Osteocyte (in vitro differentiated cells): ENCODE data around the gene NACA. TPM values are rescaled to one million over a fixed set of nuclear protein-coding genes. Genes with fewer than 3 reads are reported as not detected.

ENCODE experiments used
- DNase-seq: peaks from one replicate; pipeline ENCODE4 v3.0.0; 2021; ENCODE audit warnings: mixed read lengths; ENCODE audit not compliant: unreplicated experiment; ENCODE audit errors: extremely low spot score
- H3K27ac Mint-ChIP-seq: one replicate; pipeline ENCODE4 v1.8.0; 2021; ENCODE audit warnings: mild to moderate bottlenecking, mixed read lengths; ENCODE audit not compliant: unreplicated experiment
- H3K27me3 Mint-ChIP-seq: one replicate; pipeline ENCODE4 v1.8.0; 2021; ENCODE audit warnings: mixed read lengths; ENCODE audit not compliant: unreplicated experiment
- H3K36me3 Mint-ChIP-seq: one replicate; pipeline ENCODE4 v1.8.0; 2021; ENCODE audit warnings: mixed read lengths; ENCODE audit not compliant: unreplicated experiment
- H3K4me1 Mint-ChIP-seq: one replicate; pipeline ENCODE4 v1.8.0; 2021; ENCODE audit warnings: mixed read lengths; ENCODE audit not compliant: unreplicated experiment
- H3K4me3 Mint-ChIP-seq: one replicate; pipeline ENCODE4 v1.8.0; 2021; ENCODE audit warnings: mild to moderate bottlenecking, moderate library complexity, mixed read lengths; ENCODE audit not compliant: unreplicated experiment
- H3K9me3 Mint-ChIP-seq: one replicate; pipeline ENCODE4 v1.8.0; 2021; ENCODE audit warnings: mixed read lengths; ENCODE audit not compliant: unreplicated experiment
- CTCF ChIP-seq: fragments of 200-600 bp; sonication (generic); IDR thresholded peaks from 2 replicates; pipeline ENCODE4 v1.5.0; 2021; ENCODE audit warnings: antibody characterized with exemption, mild to moderate bottlenecking, moderate library complexity
- total RNA-seq: library from RNA; stranded (reverse); gene quantifications from 2 replicates; pipeline ENCODE4 v1.2.1, GENCODE V29; 2021

Gene NACA
- total RNA-seq, 1 donor from 2014 or later, result 791 TPM

GRCh38 chr12:56766535-56766934 is 41.4 kb upstream of the NACA start:
- no peak for TF ChIP-seq CTCF
- H3K9me3 Mint-ChIP-seq, result no peaks in the 10 kb centered on the region
- DNase-seq, result no peak
- H3K4me1 Mint-ChIP-seq, result no peaks in the 10 kb centered on the region
- peaks cover 2% of the 10 kb centered on the region for H3K27me3 Mint-ChIP-seq
- no peak overlapping the region for H3K4me3 Mint-ChIP-seq
- H3K27ac Mint-ChIP-seq, result no peak overlapping the region
- no peaks in the 10 kb centered on the region for H3K36me3 Mint-ChIP-seq

GRCh38 chr12:56763753-56764657 is 38.9 kb upstream of the NACA start:
- H3K27ac Mint-ChIP-seq, result no peak overlapping the region
- peak; percentile 30 for DNase-seq

GRCh38 chr12:56761812-56762211 is 36.7 kb upstream of the NACA start:
- no peak for DNase-seq
- H3K36me3 Mint-ChIP-seq, result peaks cover 2% of the 10 kb centered on the region

More at GRCh38 chr12:56763753-56764657, 38.9 kb upstream of the NACA start:
- no peaks in the 10 kb centered on the region for H3K36me3 Mint-ChIP-seq
- no peak overlapping the region for H3K4me3 Mint-ChIP-seq
- H3K4me1 Mint-ChIP-seq, result no peaks in the 10 kb centered on the region
- H3K27me3 Mint-ChIP-seq, result peaks cover 7% of the 10 kb centered on the region
- no peak for TF ChIP-seq CTCF
- peaks cover under 1% of the 10 kb centered on the region for H3K9me3 Mint-ChIP-seq

GRCh38 chr12:56760460-56760859 is 35.4 kb upstream of the NACA start:
- Mint-ChIP-seq H3K4me3 (no peak overlapping the region), H3K36me3 (peaks cover 2% of the 10 kb centered on the region), H3K9me3 (peaks cover 7% of the 10 kb centered on the region), H3K27me3 (peaks cover 11% of the 10 kb centered on the region), H3K27ac (no peak overlapping the region), H3K4me1 (no peaks in the 10 kb centered on the region)
- DNase-seq, result no peak
- no peak for TF ChIP-seq CTCF

More at GRCh38 chr12:56761812-56762211, 36.7 kb upstream of the NACA start:
- H3K9me3 Mint-ChIP-seq, result peaks cover 7% of the 10 kb centered on the region
- no peaks in the 10 kb centered on the region for H3K4me1 Mint-ChIP-seq
- peaks cover 11% of the 10 kb centered on the region for H3K27me3 Mint-ChIP-seq
- TF ChIP-seq CTCF, result no peak
- no peak overlapping the region for H3K27ac Mint-ChIP-seq
- H3K4me3 Mint-ChIP-seq, result no peak overlapping the region

GRCh38 chr12:56759263-56759908 is 34.3 kb upstream of the NACA start:
- peaks cover 7% of the 10 kb centered on the region for H3K9me3 Mint-ChIP-seq
- DNase-seq, result no peak
- H3K36me3 Mint-ChIP-seq, result peaks cover 2% of the 10 kb centered on the region
- H3K27ac Mint-ChIP-seq, result no peak overlapping the region
- H3K4me1 Mint-ChIP-seq, result no peaks in the 10 kb centered on the region
- no peak for TF ChIP-seq CTCF
- H3K4me3 Mint-ChIP-seq, result no peak overlapping the region
- H3K27me3 Mint-ChIP-seq, result peaks cover 11% of the 10 kb centered on the region
